ENCODE data around the gene SIGLEC11.

Gene SIGLEC11

GRCh38 chr19:49921871-49922795, 38.8 kb downstream of the SIGLEC11 start:
- Histone ChIP-seq H3K27ac (ENCODE audit: low read depth, low read length, poor library complexity, severe bottlenecking) (peak overlapping the region; percentile 99), H3K4me3 (ENCODE audit: low read depth, low read length, poor library complexity, severe bottlenecking) (peak overlapping the region; percentile 48), H3K9me2 (ENCODE audit: low read depth, low read length) (no peaks in the 10 kb centered on the region), H3K36me3 (ENCODE audit: insufficient read depth, low read length) (peaks cover 62% of the 10 kb centered on the region), H3K9ac (ENCODE audit: low read length) (peak overlapping the region; percentile 59), H3K27me3 (ENCODE audit: insufficient read depth, low read length) (no peaks in the 10 kb centered on the region), H2AFZ (ENCODE audit: low read length) (no peak overlapping the region), H3K4me1 (ENCODE audit: insufficient read depth, low read length, severe bottlenecking) (peaks cover 96% of the 10 kb centered on the region), H3F3A (ENCODE audit: insufficient read depth, low read length) (0 out of 2 replicates have a peak, but pooled peaks cover 3% of the 10 kb centered on the region), H3K79me2 (ENCODE audit: insufficient read depth, low read length) (peaks cover 36% of the 10 kb centered on the region), H4K20me1 (ENCODE audit: insufficient read depth, low read length) (no peaks in the 10 kb centered on the region), H3K4me2 (ENCODE audit: low read length) (peak overlapping the region; percentile 61), H3K9me3 (ENCODE audit: low read length) (no peaks in the 10 kb centered on the region)
- TF ChIP-seq CTCF (IDR thresholded peaks at IDR 0.05; ENCODE audit: low read length), result no peak
- TF ChIP-seq EZH2 (IDR thresholded peaks at IDR 0.05; ENCODE audit: borderline replicate concordance, low read length), result no peak

- Histone ChIP-seq H3K36me3 (ENCODE audit: insufficient read depth, low read length) (peaks cover 64% of the 10 kb centered on the region), H3K4me2 (ENCODE audit: low read length) (peak overlapping the region; percentile 61), H3K79me2 (ENCODE audit: insufficient read depth, low read length) (peaks cover 33% of the 10 kb centered on the region), H2AFZ (ENCODE audit: low read length) (no peak overlapping the region), H3K27ac (ENCODE audit: low read depth, low read length, poor library complexity, severe bottlenecking) (peak overlapping the region; percentile 99), H3K27me3 (ENCODE audit: insufficient read depth, low read length) (no peaks in the 10 kb centered on the region), H3K9me2 (ENCODE audit: low read depth, low read length) (no peaks in the 10 kb centered on the region), H3F3A (ENCODE audit: insufficient read depth, low read length) (0 out of 2 replicates have a peak, but pooled peaks cover 3% of the 10 kb centered on the region), H3K4me1 (ENCODE audit: insufficient read depth, low read length, severe bottlenecking) (peaks cover 88% of the 10 kb centered on the region), H4K20me1 (ENCODE audit: insufficient read depth, low read length) (no peaks in the 10 kb centered on the region), H3K9me3 (ENCODE audit: low read length) (no peaks in the 10 kb centered on the region), H3K4me3 (ENCODE audit: low read depth, low read length, poor library complexity, severe bottlenecking) (peak overlapping the region; percentile 48), H3K9ac (ENCODE audit: low read length) (peak overlapping the region; percentile 59)
- TF ChIP-seq EZH2 (IDR thresholded peaks at IDR 0.05; ENCODE audit: borderline replicate concordance, low read length) (no peak), CTCF (IDR thresholded peaks at IDR 0.05; ENCODE audit: low read length) (no peak)
Measured at GRCh38 chr19:49920624-49921363, 40.2 kb downstream of the SIGLEC11 start.

- H3K4me3 ChIP-seq (ENCODE audit: low read depth, low read length, poor library complexity, severe bottlenecking), result no peak overlapping the region
- H2AFZ ChIP-seq (ENCODE audit: low read length), result no peak overlapping the region
- no peaks in the 10 kb centered on the region for H4K20me1 ChIP-seq (ENCODE audit: insufficient read depth, low read length)
- H3F3A ChIP-seq (ENCODE audit: insufficient read depth, low read length), result no peaks in the 10 kb centered on the region
- TF ChIP-seq CTCF (IDR thresholded peaks at IDR 0.05; ENCODE audit: low read length) (no peak), EZH2 (IDR thresholded peaks at IDR 0.05; ENCODE audit: borderline replicate concordance, low read length) (no peak)
- peak overlapping the region; percentile 80 for H3K27ac ChIP-seq (ENCODE audit: low read depth, low read length, poor library complexity, severe bottlenecking)
- H3K79me2 ChIP-seq (ENCODE audit: insufficient read depth, low read length), result peaks cover 28% of the 10 kb centered on the region
- H3K27me3 ChIP-seq (ENCODE audit: insufficient read depth, low read length), result no peaks in the 10 kb centered on the region
- H3K36me3 ChIP-seq (ENCODE audit: insufficient read depth, low read length), result peaks cover 77% of the 10 kb centered on the region
- H3K9me2 ChIP-seq (ENCODE audit: low read depth, low read length), result no peaks in the 10 kb centered on the region
- no peaks in the 10 kb centered on the region for H3K9me3 ChIP-seq (ENCODE audit: low read length)
- no peak overlapping the region; the same call in 1 of the 2 replicates for H3K9ac ChIP-seq (ENCODE audit: low read length)
- peaks cover 72% of the 10 kb centered on the region for H3K4me1 ChIP-seq (ENCODE audit: insufficient read depth, low read length, severe bottlenecking)
- no peak overlapping the region for H3K4me2 ChIP-seq (ENCODE audit: low read length)
Measured at GRCh38 chr19:49918089-49918488, 42.9 kb downstream of the SIGLEC11 start.

All from OCI-LY1 (cell line).